ENCODE measurements around the gene ALDH2.

- TF ChIP-seq CTCF (IDR thresholded peaks at IDR 0.05) (no peak), POLR2A (IDR thresholded peaks at IDR 0.05) (no peak), EP300 (IDR thresholded peaks at IDR 0.05) (no peak), POLR2AphosphoS5 (IDR thresholded peaks at IDR 0.05) (no peak)
Measured at GRCh38 chr12:111769599-111769998, 2.9 kb downstream of the ALDH2 start.
